COLO668 (cell line): ENCODE data around the gene NFILZ.
"Not testable (repeated sequence)": the region's sequence is repeated elsewhere in the genome, so short reads cannot be mapped to it uniquely, and the experiment has no call there.

ENCODE experiments used
- DNase-seq: peaks from one replicate; lab custom pipeline; 2025; ENCODE audit not compliant: unreplicated experiment; lab: John Stamatoyannopoulos, UW

NFILZ gene

GRCh38 chr19:8611391-8611876, 19.0 kb upstream of the NFILZ start:
- DNase-seq = no peak

- DNase-seq = no peak
Observed at GRCh38 chr19:8611877-8612806, 18.3 kb upstream of the NFILZ start.

- DNase-seq = no peak
Observed at GRCh38 chr19:8612807-8613171, 17.6 kb upstream of the NFILZ start.

GRCh38 chr19:8614455-8614854, 16.0 kb upstream of the NFILZ start:
- DNase-seq = no peak

GRCh38 chr19:8615024-8615423, 15.4 kb upstream of the NFILZ start:
- DNase-seq = no peak

- peak; percentile 21 for DNase-seq
Observed at GRCh38 chr19:8615813-8616596, 14.4 kb upstream of the NFILZ start.

- no peak for DNase-seq
Observed at GRCh38 chr19:8616861-8617260, 13.6 kb upstream of the NFILZ start.

GRCh38 chr19:8617325-8617724, 13.1 kb upstream of the NFILZ start:
- DNase-seq = not testable (repeated sequence)

GRCh38 chr19:8617984-8618383, 12.4 kb upstream of the NFILZ start:
- no peak for DNase-seq

GRCh38 chr19:8618751-8619150, 11.7 kb upstream of the NFILZ start:
- DNase-seq = no peak

- DNase-seq = not testable (repeated sequence)
Observed at GRCh38 chr19:8622886-8623285, 7.5 kb upstream of the NFILZ start.

GRCh38 chr19:8626842-8627241, 3.6 kb upstream of the NFILZ start:
- DNase-seq = no peak

GRCh38 chr19:8629184-8629583, 1.2 kb upstream of the NFILZ start:
- DNase-seq = no peak

GRCh38 chr19:8630796-8631424, 477 bp downstream of the NFILZ start:
- no peak for DNase-seq

- no peak for DNase-seq
Observed at GRCh38 chr19:8631425-8631819, 989 bp downstream of the NFILZ start.

GRCh38 chr19:8635422-8635821, 5.0 kb downstream of the NFILZ start:
- DNase-seq = no peak

- not testable (repeated sequence) for DNase-seq
Observed at GRCh38 chr19:8637070-8637469, 6.6 kb downstream of the NFILZ start.

GRCh38 chr19:8638078-8638619, 7.7 kb downstream of the NFILZ start:
- DNase-seq = no peak

- DNase-seq = no peak
Observed at GRCh38 chr19:8639821-8640401, 9.5 kb downstream of the NFILZ start.

GRCh38 chr19:8640402-8641004, 10.1 kb downstream of the NFILZ start:
- DNase-seq = no peak
